H1 (cell line): ENCODE data around the gene CTBP2. TPM values are rescaled to one million over a fixed set of nuclear protein-coding genes. Genes with fewer than 3 reads are reported as not detected.
A peak's percentile ranks its signal among the peaks of the same experiment; 100 is the strongest.

Experiments used
- CTCF ChIA-PET: fragments of 300-600 bp; sonication (Branson Sonifier 250); formaldehyde crosslinking; loops from one replicate; lab custom pipeline; 2021; ENCODE audit not compliant: partially characterized antibody; lab: Charles Lee
- POLR2A ChIA-PET: fragments of 300-600 bp; sonication (Branson Sonifier 250); formaldehyde crosslinking; loops from one replicate; lab custom pipeline; 2021; ENCODE audit warnings: inconsistent platforms; ENCODE audit not compliant: partially characterized antibody; lab: Charles Lee
- DNase-seq, 2 experiments: peaks; one replicate each; pipeline versions ENCODE4 v3.0.0 to v3.0.0-alpha.2; 2010 to 2022; ENCODE audit warnings: low spot score in 2 of 2, low read depth in 1 of 2, mixed read lengths in 1 of 2
- FAIRE-seq: peaks from 2 replicates; lab custom pipeline; 2011; peaks lifted over from hg19 to GRCh38; lab: Jason Lieb, UNC
- H2AFZ ChIP-seq: 2 replicates; pipeline ENCODE4 v1.8.1; 2012; ENCODE audit warnings: low read length, inconsistent platforms
- H2AK5ac ChIP-seq: 2 replicates; pipeline ENCODE4 v1.6.1; 2013; ENCODE audit warnings: low read depth, low read length
- H2BK120ac ChIP-seq: replicated peaks from 2 replicates; pipeline ENCODE3; 2013; ENCODE audit warnings: low read depth, low read length, inconsistent platforms
- H2BK12ac ChIP-seq: 2 replicates; pipeline ENCODE4 v1.6.1; 2013; ENCODE audit warnings: low read depth, low read length
- H2BK15ac ChIP-seq: 2 replicates; pipeline ENCODE4 v1.6.1; 2013; ENCODE audit warnings: low read length
- H2BK20ac ChIP-seq: 2 replicates; pipeline ENCODE4 v1.6.1; 2013; ENCODE audit warnings: low read length
- H2BK5ac ChIP-seq: 2 replicates; pipeline ENCODE4 v1.6.1; 2013; ENCODE audit warnings: low read depth, low read length
- H3K14ac ChIP-seq: 2 replicates; pipeline ENCODE4 v1.6.1; 2013; ENCODE audit warnings: inconsistent platforms; ENCODE audit not compliant: insufficient read length
- H3K18ac ChIP-seq: 2 replicates; pipeline ENCODE4 v1.6.1; 2013; ENCODE audit warnings: low read length; ENCODE audit errors: extremely low read depth
- H3K23ac ChIP-seq: 2 replicates; pipeline ENCODE4 v1.6.1; 2013; ENCODE audit warnings: inconsistent platforms; ENCODE audit not compliant: insufficient read length
- H3K23me2 ChIP-seq: 2 replicates; pipeline ENCODE4 v1.6.1; 2013; ENCODE audit warnings: low read depth, low read length
- H3K27ac ChIP-seq: 2 replicates; pipeline ENCODE4 v1.6.1; 2011; ENCODE audit warnings: low read depth, low read length, inconsistent platforms
- H3K27me3 ChIP-seq, 4 experiments: replicated peaks in 1 of 4; 1 replicate in 1 of 4; 2 replicates in 3 of 4; pipeline versions ENCODE4 v1.6.1 to v1.8.1; 2011 to 2013; ENCODE audit warnings: low read length in 3 of 4, mild to moderate bottlenecking in 3 of 4, inconsistent platforms in 2 of 4, mixed read lengths in 2 of 4, moderate library complexity in 1 of 4; ENCODE audit not compliant: control insufficient read depth in 3 of 4, insufficient read depth in 3 of 4; ENCODE audit errors: extremely low read depth in 1 of 4
- H3K36me3 ChIP-seq, 4 experiments: 2 replicates each; pipeline versions ENCODE4 v1.6.1 to v1.8.1; 2011 to 2013; ENCODE audit warnings: mild to moderate bottlenecking in 4 of 4, low read length in 3 of 4, moderate library complexity in 2 of 4, control low read depth in 1 of 4, inconsistent platforms in 1 of 4; ENCODE audit not compliant: insufficient read depth in 4 of 4, control insufficient read depth in 2 of 4
- H3K4ac ChIP-seq: replicated peaks from 2 replicates; pipeline ENCODE3; 2013; ENCODE audit warnings: low read length, low read depth, mixed read lengths, inconsistent platforms; ENCODE audit not compliant: insufficient read length
- H3K4me1 ChIP-seq, 4 experiments: replicated peaks in 1 of 4; 1 replicate in 1 of 4; 2 replicates in 3 of 4; pipeline versions ENCODE4 v1.6.1 to v1.8.1; 2011 to 2013; ENCODE audit warnings: low read length in 3 of 4, inconsistent platforms in 2 of 4, mixed read lengths in 1 of 4; ENCODE audit not compliant: insufficient read depth in 4 of 4, control insufficient read depth in 3 of 4
- H3K4me2 ChIP-seq, 2 experiments: 2 replicates each; pipeline versions ENCODE4 v1.6.1 to v1.8.1; 2011 to 2013; ENCODE audit warnings: low read depth in 2 of 2, low read length in 2 of 2, control low read depth in 1 of 2, inconsistent platforms in 1 of 2, mild to moderate bottlenecking in 1 of 2; ENCODE audit not compliant: insufficient read depth in 1 of 2
- H3K4me3 ChIP-seq, 4 experiments: fragments of 200-600, 300-600 bp in 1 of 4; sonication (generic), shearing (Covaris generic), sonication (Bioruptor Twin) in 1 of 4; 2 replicates each; pipeline versions ENCODE4 v1.5.1 to v1.8.1; 2011 to 2016; ENCODE audit warnings: low read length in 4 of 4, low read depth in 3 of 4, control low read depth in 2 of 4, inconsistent platforms in 2 of 4, mild to moderate bottlenecking in 2 of 4, mixed read lengths in 1 of 4, moderate library complexity in 1 of 4; ENCODE audit not compliant: insufficient read depth in 2 of 4; ENCODE audit errors: extremely low read depth in 1 of 4
- H3K56ac ChIP-seq: replicated peaks from 2 replicates; pipeline ENCODE3; 2013; ENCODE audit warnings: low read depth, mild to moderate bottlenecking, mixed read lengths, low read length, inconsistent platforms; ENCODE audit not compliant: insufficient read length
- H3K79me1 ChIP-seq: 2 replicates; pipeline ENCODE4 v1.6.1; 2013; ENCODE audit warnings: low read depth, low read length, control low read depth
- H3K79me2 ChIP-seq, 2 experiments: 2 replicates each; pipeline versions ENCODE4 v1.6.1 to v1.8.1; 2012 to 2013; ENCODE audit warnings: low read length in 2 of 2, mild to moderate bottlenecking in 2 of 2, inconsistent platforms in 1 of 2; ENCODE audit not compliant: insufficient read depth in 2 of 2, control insufficient read depth in 1 of 2
- H3K9ac ChIP-seq, 4 experiments: replicated peaks in 1 of 4; 1 replicate in 1 of 4; 2 replicates in 3 of 4; pipeline versions ENCODE4 v1.6.1 to v1.8.1; 2011 to 2013; ENCODE audit warnings: low read depth in 3 of 4, low read length in 3 of 4, control low read depth in 2 of 4, mild to moderate bottlenecking in 2 of 4, moderate library complexity in 2 of 4, inconsistent platforms in 1 of 4; ENCODE audit errors: extremely low read depth in 1 of 4
- H3K9me3 ChIP-seq, 2 experiments: 2 replicates each; pipeline versions ENCODE4 v1.6.1 to v1.8.1; 2012 to 2013; ENCODE audit warnings: mild to moderate bottlenecking in 2 of 2, moderate library complexity in 2 of 2, control low read depth in 1 of 2, inconsistent platforms in 1 of 2, low read depth in 1 of 2, low read length in 1 of 2, mixed read lengths in 1 of 2; ENCODE audit not compliant: insufficient read depth in 2 of 2
- H4K20me1 ChIP-seq, 2 experiments: replicated peaks in 1 of 2; 2 replicates each; pipeline versions ENCODE3 to v1.8.1; 2011 to 2013; ENCODE audit warnings: inconsistent platforms in 2 of 2, low read length in 2 of 2, mild to moderate bottlenecking in 1 of 2; ENCODE audit not compliant: insufficient read depth in 2 of 2, control insufficient read depth in 1 of 2
- H4K5ac ChIP-seq: 2 replicates; pipeline ENCODE4 v1.6.1; 2013; ENCODE audit warnings: low read length, low read depth, mixed read lengths, inconsistent platforms; ENCODE audit not compliant: insufficient read length
- H4K8ac ChIP-seq: 2 replicates; pipeline ENCODE4 v1.8.0; 2013; ENCODE audit warnings: mild to moderate bottlenecking, moderate library complexity, low read length, inconsistent platforms; ENCODE audit not compliant: insufficient read depth; ENCODE audit errors: extremely low read depth
- H4K91ac ChIP-seq: replicated peaks from 2 replicates; pipeline ENCODE3; 2013; ENCODE audit warnings: low read length, mixed read lengths, inconsistent platforms; ENCODE audit not compliant: insufficient read length
- GTF2F1 ChIP-seq: IDR thresholded peaks from 2 replicates; pipeline ENCODE4 v1.6.1; 2012; ENCODE audit warnings: low read depth, low read length, improper control_type of control experiment, borderline replicate concordance
- RAD21 ChIP-seq, 2 experiments: IDR thresholded peaks in 1 of 2; conservative IDR thresholded peaks in 1 of 2; 2 replicates each; pipeline ENCODE4 v1.6.1; 2011; ENCODE audit warnings: low read depth in 2 of 2, low read length in 2 of 2, improper control_type of control experiment in 1 of 2, inconsistent platforms in 1 of 2, mild to moderate bottlenecking in 1 of 2, moderate library complexity in 1 of 2
- RBBP5 ChIP-seq: IDR thresholded peaks from 2 replicates; pipeline ENCODE4 v1.7.1; 2012; ENCODE audit warnings: low read depth, mild to moderate bottlenecking, inconsistent platforms, low read length, moderate library complexity, borderline replicate concordance
- SIN3A ChIP-seq, 2 experiments: IDR thresholded peaks in 1 of 2; conservative IDR thresholded peaks in 1 of 2; 2 replicates each; pipeline ENCODE4 v1.6.1; 2011 to 2012; ENCODE audit warnings: low read length in 2 of 2, improper control_type of control experiment in 1 of 2, low read depth in 1 of 2, mild to moderate bottlenecking in 1 of 2
- WGBS, 2 experiments: shearing (Covaris generic) in 1 of 2; methylation state at CpG; one replicate each; pipeline versions ENCODE4 v1.1.6 to v1.1.7; 2013 to 2015; ENCODE audit warnings: low lambda C conversion rate in 2 of 2, mixed read lengths in 2 of 2, inconsistent platforms in 1 of 2, low coverage in 1 of 2, missing lambda C conversion rate in 1 of 2; ENCODE audit not compliant: insufficient replicate concordance in 2 of 2, insufficient coverage in 1 of 2, insufficient read length in 1 of 2; ENCODE audit errors: extremely low coverage in 1 of 2, missing lambda C conversion rate in 1 of 2; 5-methylcytosine and 5-hydroxymethylcytosine counted together
- polyA plus RNA-seq, 7 experiments: library from polyadenylated mRNA; depleted of rRNA in 3 of 7; stranded (reverse) in 5 of 7; unstranded in 2 of 7; fragments of >200 nt in 5 of 7; fragments of 200-250 nt in 2 of 7; gene quantifications; 1 replicate in 5 of 7; 2 replicates in 1 of 7; 4 replicates in 1 of 7; pipeline versions ENCODE4 v1.2.1 to v1.2.3, GENCODE V29; 2011 to 2013; ENCODE audit warnings: missing spikeins in 2 of 7, mixed read lengths in 2 of 7
- total RNA-seq: library from RNA; stranded (reverse); fragmentation: NEBNext Ultra II Directional; extraction: Animal tissue kit (Norgen Biotek cat#: 25700); gene quantifications from 2 replicates; pipeline ENCODE4 v1.2.1, GENCODE V29; 2021
- TF ChIP-seq, protein P1 (sequence below), 3 experiments: IDR thresholded peaks; 1 replicate in 2 of 3; 2 replicates in 1 of 3; pipeline versions ENCODE4 v1.5.1 to v1.6.1; 2011; ENCODE audit warnings: low read length in 3 of 3, mild to moderate bottlenecking in 3 of 3, inconsistent platforms in 2 of 3, low read depth in 1 of 3, moderate library complexity in 1 of 3; ENCODE audit not compliant: insufficient read depth in 1 of 3; ENCODE audit errors: control extremely low read depth in 1 of 3

The CTBP2 gene
- total and polyA plus RNA-seq, 2 of the 8 experiments (the other 6 are each of a cell fraction or from before 2014, with no cell fraction given): 208 to 221 TPM

DNA sequence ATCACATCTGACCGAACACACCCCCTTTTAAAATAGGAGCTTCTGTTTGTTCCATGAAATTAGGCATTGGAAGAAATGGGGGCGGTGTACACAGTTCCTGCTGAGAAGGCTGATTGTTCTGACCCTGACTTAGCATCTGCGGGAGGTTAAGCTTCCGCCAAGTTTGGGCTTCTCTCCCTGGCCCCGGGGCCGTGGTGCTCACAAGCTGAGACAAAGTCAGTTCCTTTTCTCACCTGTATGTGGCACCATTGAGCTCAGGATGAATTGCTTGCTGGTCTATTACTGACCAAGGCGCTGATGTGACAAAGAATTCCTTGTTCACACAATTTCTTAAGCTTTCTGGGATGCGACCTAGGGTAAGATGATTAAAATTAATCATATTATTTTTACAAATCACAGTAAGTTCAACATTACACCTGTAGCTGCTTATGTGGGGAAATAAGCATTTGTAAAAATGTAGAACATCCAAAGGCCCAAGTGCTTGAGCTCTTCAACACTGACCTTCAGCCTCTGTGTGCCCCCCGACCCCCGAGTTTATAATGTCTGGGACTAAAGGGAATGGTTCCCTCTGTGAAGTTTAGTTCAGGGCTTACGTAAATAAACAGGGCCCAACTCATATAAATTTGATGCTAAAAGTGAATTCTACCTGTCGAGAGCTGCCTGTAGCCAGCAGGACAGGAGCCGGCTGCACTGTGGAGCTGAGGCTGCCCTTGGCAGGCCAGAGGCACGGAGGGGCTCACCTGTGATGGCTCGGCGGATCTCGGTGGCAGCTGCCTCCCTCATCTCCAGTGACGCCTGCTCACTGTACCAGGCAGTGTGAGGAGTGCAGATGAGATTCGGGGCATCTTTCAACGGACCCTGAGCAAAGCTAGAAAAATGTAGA, 167.7 kb downstream of the CTBP2 start:
- no peak for FAIRE-seq
- no peak for TF ChIP-seq GTF2F1
- TF ChIP-seq, protein P1, sequence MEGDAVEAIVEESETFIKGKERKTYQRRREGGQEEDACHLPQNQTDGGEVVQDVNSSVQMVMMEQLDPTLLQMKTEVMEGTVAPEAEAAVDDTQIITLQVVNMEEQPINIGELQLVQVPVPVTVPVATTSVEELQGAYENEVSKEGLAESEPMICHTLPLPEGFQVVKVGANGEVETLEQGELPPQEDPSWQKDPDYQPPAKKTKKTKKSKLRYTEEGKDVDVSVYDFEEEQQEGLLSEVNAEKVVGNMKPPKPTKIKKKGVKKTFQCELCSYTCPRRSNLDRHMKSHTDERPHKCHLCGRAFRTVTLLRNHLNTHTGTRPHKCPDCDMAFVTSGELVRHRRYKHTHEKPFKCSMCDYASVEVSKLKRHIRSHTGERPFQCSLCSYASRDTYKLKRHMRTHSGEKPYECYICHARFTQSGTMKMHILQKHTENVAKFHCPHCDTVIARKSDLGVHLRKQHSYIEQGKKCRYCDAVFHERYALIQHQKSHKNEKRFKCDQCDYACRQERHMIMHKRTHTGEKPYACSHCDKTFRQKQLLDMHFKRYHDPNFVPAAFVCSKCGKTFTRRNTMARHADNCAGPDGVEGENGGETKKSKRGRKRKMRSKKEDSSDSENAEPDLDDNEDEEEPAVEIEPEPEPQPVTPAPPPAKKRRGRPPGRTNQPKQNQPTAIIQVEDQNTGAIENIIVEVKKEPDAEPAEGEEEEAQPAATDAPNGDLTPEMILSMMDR (IDR thresholded peaks at IDR 0.05; ENCODE audit: control extremely low read depth in 1 of 3, insufficient read depth in 1 of 3, low read depth in 1 of 3, low read length in 3 of 3): peak; percentile 23 to 57 (median 35)
- no peak for TF ChIP-seq RBBP5
- no peak for TF ChIP-seq SIN3A (conservative IDR thresholded peaks at IDR 0.05 in 1 of 2, IDR thresholded peaks at IDR 0.05 in 1 of 2; ENCODE audit: low read depth in 1 of 2, low read length in 2 of 2)
- peak; percentile 48 to 61 for TF ChIP-seq RAD21 (IDR thresholded peaks at IDR 0.05 in 1 of 2, conservative IDR thresholded peaks at IDR 0.05 in 1 of 2; ENCODE audit: low read depth in 2 of 2, low read length in 2 of 2)

More for the DNA sequence above, 167.7 kb downstream of the CTBP2 start:
- Histone ChIP-seq H2BK120ac (no peak overlapping the region), H2BK12ac (no peak overlapping the region), H3K4me3 (no peak overlapping the region), H2BK15ac (no peak overlapping the region), H4K20me1 (peaks cover 21 to 23% of the 10 kb centered on the region in 2 experiments), H3K18ac (no peak overlapping the region), H3K79me1 (no peaks in the 10 kb centered on the region), H3K79me2 (no peaks in the 10 kb centered on the region; a peak in 1 of 4 replicates), H3K27ac (no peak overlapping the region), H4K5ac (no peak overlapping the region), H4K8ac (no peak overlapping the region), H3K23me2 (no peaks in the 10 kb centered on the region), H3K36me3 (peaks cover 42 to 96% (median 70%) of the 10 kb centered on the region in 4 experiments), H2BK20ac (no peak overlapping the region), H3K27me3 (no peaks in the 10 kb centered on the region), H3K4me1 (no peaks in the 10 kb centered on the region; a peak in 1 of 7 replicates), H4K91ac (no peak overlapping the region), H3K23ac (no peak overlapping the region), H2AK5ac (no peak overlapping the region), H3K4me2 (no peak overlapping the region), H2BK5ac (no peak overlapping the region), H3K14ac (no peak overlapping the region), H3K9me3 (no peaks in the 10 kb centered on the region), H3K56ac (no peak overlapping the region), H3K4ac (no peak overlapping the region), H2AFZ (no peak overlapping the region), H3K9ac (no peak overlapping the region)
- CTCF ChIA-PET: interaction anchor here (0.5 to 4.1 kb wide), 43 partner anchors 9 to 1147 kb away, joined by 3 to 22 read pairs (median 4); no protein-coding TSS in a partner anchor
- WGBS, 2 experiments: 89% methylated on average over 20 of the region's 20 CpGs; no CpG with 5 or more reads in 1 of the 2 experiments
- DNase-seq: peak in 1 of 2 experiments; percentile 77
- POLR2A ChIA-PET: interaction anchor here (0.6 to 1.7 kb wide), 7 partner anchors 9 to 168 kb away, joined by 3 to 8 read pairs (median 4); no protein-coding TSS in a partner anchor
